GM21381 (cell line): ENCODE results near the gene MATN4.

Source experiments
- ATAC-seq: cut with Tn5 transposase; IDR thresholded peaks from one replicate; pipeline ENCODE4 v1.9.1; 2021; ENCODE audit warnings: mild to moderate bottlenecking, moderate library complexity; ENCODE audit not compliant: unreplicated experiment

The MATN4 gene

GRCh38 chr20:45341939-45342854 is 34.1 kb upstream of the MATN4 start:
- no peak for ATAC-seq

- no peak for ATAC-seq
Observed at GRCh38 chr20:45341579-45341938, 33.5 kb upstream of the MATN4 start.

GRCh38 chr20:45340951-45341350 is 32.9 kb upstream of the MATN4 start:
- ATAC-seq: no peak

GRCh38 chr20:45340236-45340847 is 32.2 kb upstream of the MATN4 start:
- ATAC-seq: no peak

- ATAC-seq: no peak
Observed at GRCh38 chr20:45339799-45340198, 31.7 kb upstream of the MATN4 start.

GRCh38 chr20:45339084-45339483 is 31.0 kb upstream of the MATN4 start:
- ATAC-seq: no peak

GRCh38 chr20:45338121-45339030 is 30.3 kb upstream of the MATN4 start:
- no peak for ATAC-seq

- no peak for ATAC-seq
Observed at GRCh38 chr20:45337367-45338120, 29.4 kb upstream of the MATN4 start.

- ATAC-seq: no peak
Observed at GRCh38 chr20:45336530-45337366, 28.6 kb upstream of the MATN4 start.

GRCh38 chr20:45330476-45330875 is 22.4 kb upstream of the MATN4 start:
- ATAC-seq: no peak

GRCh38 chr20:45329497-45330319 is 21.6 kb upstream of the MATN4 start:
- ATAC-seq: no peak

- ATAC-seq: no peak
Observed at GRCh38 chr20:45328451-45328850, 20.4 kb upstream of the MATN4 start.

GRCh38 chr20:45325371-45325770 is 17.3 kb upstream of the MATN4 start:
- ATAC-seq: no peak

- no peak for ATAC-seq
Observed at GRCh38 chr20:45323731-45324130, 15.6 kb upstream of the MATN4 start.

GRCh38 chr20:45322952-45323383 is 14.9 kb upstream of the MATN4 start:
- no peak for ATAC-seq

GRCh38 chr20:45320948-45321595 is 13.0 kb upstream of the MATN4 start:
- peak; percentile 66 for ATAC-seq

GRCh38 chr20:45318948-45319347 is 10.8 kb upstream of the MATN4 start:
- ATAC-seq: no peak

GRCh38 chr20:45318386-45318939 is 10.4 kb upstream of the MATN4 start:
- no peak for ATAC-seq
